ENCODE results near the gene PRPSAP2. TPM values are rescaled to one million over a fixed set of nuclear protein-coding genes. Genes with fewer than 3 reads are reported as not detected.

Gene PRPSAP2
- total and polyA plus RNA-seq, 2 of the 4 experiments (the other 2 are of a cell fraction): 22.9 to 28.1 TPM

- H3K9me1 ChIP-seq (ENCODE audit: insufficient read depth, low read length): no peaks in the 10 kb centered on the region
- H3K56ac ChIP-seq (ENCODE audit: extremely low read depth, insufficient read depth, low read length): no peak overlapping the region
- H2BK5ac ChIP-seq (ENCODE audit: low read depth, low read length, poor library complexity, severe bottlenecking): no peak overlapping the region
- H4K20me1 ChIP-seq (ENCODE audit: insufficient read depth, low read length): no peaks in the 10 kb centered on the region
- ATAC-seq (ENCODE audit: low read depth) (no peak), DNase-seq (no peak)
- H3K4ac ChIP-seq (ENCODE audit: low read depth, low read length): no peak overlapping the region
- H2BK20ac ChIP-seq (ENCODE audit: low read depth, low read length): no peak overlapping the region
- H2AFZ ChIP-seq (replicated peaks; ENCODE audit: low read length, poor library complexity): no peak overlapping the region
- no peak overlapping the region for H3K27ac ChIP-seq (ENCODE audit: insufficient read depth, low read length)
- H3K4me2 ChIP-seq (ENCODE audit: low read depth, low read length): no peak overlapping the region
- no peak overlapping the region for H2AK5ac ChIP-seq (ENCODE audit: low read depth, low read length)
- dilution Hi-C loops (cut with HindIII; ENCODE audit: low sequenced_read_pairs, unreplicated experiment): no loop called here
- TF ChIP-seq CTCF (conservative IDR thresholded peaks at IDR 0.05; ENCODE audit: low read depth, low read length) (no peak), FOS (IDR thresholded peaks at IDR 0.05; ENCODE audit: low read depth, low read length) (no peak), RCOR1 (IDR thresholded peaks at IDR 0.05; ENCODE audit: insufficient replicate concordance, low read length) (no peak)
- no peak overlapping the region for H3K14ac ChIP-seq (replicated peaks; ENCODE audit: low read depth, low read length)
- intact Hi-C loops (cut with micrococcal nuclease): loop anchor here (5.0 kb wide), 1 partner anchor 81 kb away; the partner anchor contains the start of gene PRPSAP2
- peaks cover 2% of the 10 kb centered on the region for H3K27me3 ChIP-seq (ENCODE audit: control insufficient read depth, insufficient read depth, low read length)
- POLR2A ChIA-PET (ENCODE audit: unreplicated experiment): no interaction called here
- no TSS peak for BruUV-seq (replicated peaks)
- CTCF ChIA-PET: no interaction called here
- H3K4me1 ChIP-seq (ENCODE audit: control insufficient read depth, insufficient read depth, low read length): no peaks in the 10 kb centered on the region
- H3K9me3 ChIP-seq (ENCODE audit: control insufficient read depth, insufficient read depth, low read length): no peaks in the 10 kb centered on the region
- H3K79me1 ChIP-seq (ENCODE audit: low read depth in 1 of 2, low read length in 2 of 2): no peaks in the 10 kb centered on the region
- WGBS, 2 experiments (ENCODE audit: extremely low coverage in 2 of 2, insufficient read length in 1 of 2): no CpG with 5 or more reads among the region's 2 CpGs
- H2BK120ac ChIP-seq (ENCODE audit: low read depth, low read length): no peak overlapping the region
- H3K23ac ChIP-seq (ENCODE audit: low read depth, low read length): no peak overlapping the region
- no peak overlapping the region for H2AK9ac ChIP-seq (replicated peaks; ENCODE audit: low read depth, low read length, poor library complexity)
- H3K36me3 ChIP-seq (ENCODE audit: control insufficient read depth, insufficient read depth, low read length): no peaks in the 10 kb centered on the region
- in situ Hi-C loops (cut with MboI; ENCODE audit: low sequenced_read_pairs): no loop called here
- no peak overlapping the region for H4K91ac ChIP-seq (ENCODE audit: insufficient read depth, low read depth, low read length)
- H3K18ac ChIP-seq (ENCODE audit: low read depth, low read length): no peak overlapping the region
- H2BK15ac ChIP-seq (ENCODE audit: low read depth, low read length): no peak overlapping the region
- no peak overlapping the region for H3K4me3 ChIP-seq (ENCODE audit: insufficient read depth, low read depth, low read length)
- H4K5ac ChIP-seq (ENCODE audit: low read depth, low read length): no peak overlapping the region
- H4K8ac ChIP-seq (ENCODE audit: low read depth in 2 of 2, low read length in 2 of 2): no peak overlapping the region
- H3K9ac ChIP-seq (ENCODE audit: low read depth, low read length): no peak overlapping the region
Observed at GRCh38 chr17:18938692-18939023, 80.7 kb downstream of the PRPSAP2 start.
